Stimulated activated CD8-positive, alpha-beta memory T cell treated with anti-CD3 and anti-CD28 coated beads, Interleukin-12 subunit alpha, Interleukin-12 subunit beta, amount 100 ng/mL, for 4 hours (primary cell): ENCODE data around the gene TNFSF9.
"Not testable (repeated sequence)": the region's sequence is repeated elsewhere in the genome, so short reads cannot be mapped to it uniquely, and the experiment has no call there.

Experiments used
- DNase-seq: peaks from one replicate; pipeline ENCODE4 v3.0.0-alpha.2; 2020; ENCODE audit warnings: low read depth

Gene TNFSF9

GRCh38 chr19:6508028-6508771, 22.6 kb upstream of the TNFSF9 start:
- not testable (repeated sequence) for DNase-seq

- no peak for DNase-seq
Observed at GRCh38 chr19:6509118-6509971, 21.5 kb upstream of the TNFSF9 start.

GRCh38 chr19:6510618-6511017, 20.2 kb upstream of the TNFSF9 start:
- no peak for DNase-seq

GRCh38 chr19:6514089-6514488, 16.7 kb upstream of the TNFSF9 start:
- no peak for DNase-seq

- no peak for DNase-seq
Observed at GRCh38 chr19:6514926-6515544, 15.8 kb upstream of the TNFSF9 start.

- DNase-seq, result peak; percentile 31
Observed at GRCh38 chr19:6516018-6516658, 14.7 kb upstream of the TNFSF9 start.

GRCh38 chr19:6516659-6517291, 14.1 kb upstream of the TNFSF9 start:
- peak; percentile 79 for DNase-seq

GRCh38 chr19:6518145-6518911, 12.5 kb upstream of the TNFSF9 start:
- DNase-seq, result no peak

- DNase-seq, result no peak
Observed at GRCh38 chr19:6519289-6519688, 11.5 kb upstream of the TNFSF9 start.

- peak; percentile 68 for DNase-seq
Observed at GRCh38 chr19:6521718-6522646, 8.8 kb upstream of the TNFSF9 start.

- no peak for DNase-seq
Observed at GRCh38 chr19:6522712-6523111, 8.1 kb upstream of the TNFSF9 start.

- DNase-seq, result no peak
Observed at GRCh38 chr19:6524311-6524710, 6.5 kb upstream of the TNFSF9 start.

GRCh38 chr19:6527893-6528543, 2.8 kb upstream of the TNFSF9 start:
- DNase-seq, result no peak

GRCh38 chr19:6528544-6529121, 2.2 kb upstream of the TNFSF9 start:
- no peak for DNase-seq

GRCh38 chr19:6529351-6529750, 1.5 kb upstream of the TNFSF9 start:
- no peak for DNase-seq

GRCh38 chr19:6529937-6530385, 865 bp upstream of the TNFSF9 start:
- DNase-seq, result no peak

GRCh38 chr19:6531163-6531955, 533 bp downstream of the TNFSF9 start:
- no peak for DNase-seq

- DNase-seq, result no peak
Observed at GRCh38 chr19:6531956-6532243, 1.1 kb downstream of the TNFSF9 start.
